ENCODE results near the gene AGMAT. TPM values are rescaled to one million over a fixed set of nuclear protein-coding genes. Genes with fewer than 3 reads are reported as not detected.

Gene AGMAT
- polyA plus RNA-seq, 1 donor from 2014 or later, result 11.8 TPM

GRCh38 chr1:15526021-15526489 lies 58.8 kb downstream of the AGMAT start:
- Mint-ChIP-seq H3K9me3 (no peaks in the 10 kb centered on the region), H3K4me3 (peak overlapping the region; percentile 77 to 99 (median 96)), H3K36me3 (no peaks in the 10 kb centered on the region), H3K27me3 (no peaks in the 10 kb centered on the region), H3K27ac (peak overlapping the region; percentile 87 to 100 (median 100)), H3K4me1 (peaks cover 18 to 38% (median 29%) of the 10 kb centered on the region in 3 donors)

- peak overlapping the region; percentile 77 to 99 (median 96) for H3K4me3 Mint-ChIP-seq
- H3K9me3 Mint-ChIP-seq, result no peaks in the 10 kb centered on the region
- peaks cover 18 to 36% (median 29%) of the 10 kb centered on the region in 3 donors for H3K4me1 Mint-ChIP-seq
- no peaks in the 10 kb centered on the region for H3K27me3 Mint-ChIP-seq
- H3K27ac Mint-ChIP-seq, result peak overlapping the region; percentile 87 to 100 (median 100)
- H3K36me3 Mint-ChIP-seq, result no peaks in the 10 kb centered on the region
These were observed 59.5 kb downstream of the AGMAT start for GRCh38 chr1:15525050-15526020.

GRCh38 chr1:15524283-15525049 lies 60.4 kb downstream of the AGMAT start:
- Mint-ChIP-seq H3K27me3 (no peaks in the 10 kb centered on the region), H3K9me3 (no peaks in the 10 kb centered on the region), H3K4me3 (peak overlapping the region; percentile 77 to 99 (median 96)), H3K4me1 (peaks cover 18 to 36% (median 27%) of the 10 kb centered on the region in 3 donors), H3K36me3 (no peaks in the 10 kb centered on the region), H3K27ac (peak overlapping the region; percentile 87 to 100 (median 100))

GRCh38 chr1:15524021-15524282 lies 60.9 kb downstream of the AGMAT start, which contains the start of gene CASP9:
TSS of gene CASP9 (minus strand) at chr1:15524215. CDS start at chr1:15524200, 15 bp downstream.
- peak within 1 kb of the TSS; percentile 87 to 100 (median 100) for H3K27ac Mint-ChIP-seq
- H3K4me3 Mint-ChIP-seq, result peak within 1 kb of the TSS; percentile 77 to 99 (median 96)
- peaks cover 18 to 36% (median 27%) of the 10 kb centered on the region in 3 donors for H3K4me1 Mint-ChIP-seq
- no peaks in the 10 kb centered on the region for H3K36me3 Mint-ChIP-seq
- no peaks in the 10 kb centered on the region for H3K9me3 Mint-ChIP-seq
- no peaks in the 10 kb centered on the region for H3K27me3 Mint-ChIP-seq

GRCh38 chr1:15523104-15524020 lies 61.5 kb downstream of the AGMAT start:
- Mint-ChIP-seq H3K4me1 (peaks cover 20 to 35% (median 25%) of the 10 kb centered on the region in 3 donors), H3K9me3 (no peaks in the 10 kb centered on the region), H3K27me3 (no peaks in the 10 kb centered on the region), H3K4me3 (peak overlapping the region; percentile 77 to 99 (median 96)), H3K27ac (peak overlapping the region; percentile 87 to 100 (median 93)), H3K36me3 (peaks cover 2% of the 10 kb centered on the region)

- H3K36me3 Mint-ChIP-seq, result peaks cover 2% of the 10 kb centered on the region
- H3K27ac Mint-ChIP-seq, result peak overlapping the region in 2 of 3 donors; percentile 87 to 100
- peak overlapping the region in 3 of 4 donors; percentile 25 to 77 (median 43) for H3K4me3 Mint-ChIP-seq
- H3K27me3 Mint-ChIP-seq, result no peaks in the 10 kb centered on the region
- peaks cover 22 to 30% (median 22%) of the 10 kb centered on the region in 3 donors for H3K4me1 Mint-ChIP-seq
- no peaks in the 10 kb centered on the region for H3K9me3 Mint-ChIP-seq
These were observed 62.3 kb downstream of the AGMAT start for GRCh38 chr1:15522551-15522950.

Other genes with a start within 250 kb of the AGMAT start
- 81.8 TPM for gene EFHD2, start 175.2 kb downstream of the AGMAT start, polyA plus RNA-seq
- gene CTRC, start 146.6 kb downstream of the AGMAT start, polyA plus RNA-seq, result not detected
- not detected for gene CELA2A, start 128.3 kb downstream of the AGMAT start, polyA plus RNA-seq
- gene CELA2B, start 108.9 kb downstream of the AGMAT start, polyA plus RNA-seq, result not detected
- 16.9 TPM for gene CASP9, start 60.8 kb downstream of the AGMAT start, polyA plus RNA-seq
- gene DNAJC16, start 58.2 kb downstream of the AGMAT start, polyA plus RNA-seq, result 9.9 TPM
- 6.5 TPM for gene DDI2, start 32.4 kb upstream of the AGMAT start, polyA plus RNA-seq
- 8.2 TPM for gene PLEKHM2, start 99.3 kb upstream of the AGMAT start, polyA plus RNA-seq
- gene SLC25A34, start 151.2 kb upstream of the AGMAT start, polyA plus RNA-seq, result not detected
- not detected for gene TMEM82, start 157.4 kb upstream of the AGMAT start, polyA plus RNA-seq
- gene FBLIM1, start 173.7 kb upstream of the AGMAT start, polyA plus RNA-seq, result not detected
- gene UQCRHL, start 222.6 kb upstream of the AGMAT start, polyA plus RNA-seq, result 1.3 TPM

All from IgD-negative memory B cell (primary cell).